IPS-NIHi7 (cell line): Measurements from ENCODE around the gene USP19.

Experiments used
- DNase-seq: peaks from one replicate; pipeline ENCODE4 v3.0.0; 2012; ENCODE audit warnings: mixed read lengths; ENCODE audit errors: extremely low spot score

Gene USP19

DNA sequence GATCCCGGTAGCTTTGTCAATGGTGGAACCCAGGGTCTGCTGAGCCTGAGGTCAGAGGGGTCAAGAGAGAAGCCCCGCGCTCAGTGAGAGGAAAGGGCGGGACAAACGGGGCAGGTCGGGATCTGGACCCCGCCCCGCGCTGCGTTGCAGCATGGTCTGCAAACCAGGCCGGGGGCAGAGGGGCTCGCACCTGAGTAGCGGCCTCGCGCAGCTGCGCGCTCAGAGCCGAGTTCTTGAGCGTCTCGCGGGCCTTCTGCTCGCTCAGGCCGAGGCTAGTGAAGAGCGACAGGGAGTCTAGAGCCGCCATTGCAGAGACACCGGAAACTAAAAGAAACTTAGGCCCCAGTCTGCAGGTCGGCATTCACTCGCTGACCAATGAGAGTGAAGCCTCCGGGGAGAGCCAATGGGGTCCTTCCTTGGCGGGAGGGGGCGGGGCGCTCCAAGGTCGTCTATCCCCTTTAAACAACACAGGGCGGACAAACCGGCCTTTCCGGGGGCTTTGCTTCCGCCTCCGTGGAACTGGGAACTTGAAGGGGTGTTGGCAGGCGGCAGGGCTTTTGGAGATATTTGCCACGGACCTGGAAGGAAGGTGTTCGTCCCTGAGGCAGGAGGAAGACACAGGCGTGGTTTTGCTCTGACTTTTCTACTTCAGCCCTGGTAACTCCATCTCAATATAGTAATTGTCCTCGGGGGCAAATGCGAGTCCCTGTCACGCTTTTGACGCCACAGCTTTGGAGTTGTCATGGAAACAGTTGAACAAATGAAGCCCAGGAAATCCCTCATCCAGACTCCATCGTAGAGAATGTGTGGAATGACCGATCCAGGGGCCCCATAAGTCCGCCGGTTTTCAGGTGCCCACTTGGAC is 16.0 kb downstream of the USP19 start, which contains the start of gene QARS1:
Gene QARS1, minus strand, starts transcription at position 331 of the 865 bp plus-strand sequence. Its CDS starts 24 bp downstream, at position 307.
- DNase-seq, result peak; percentile 99

DNA sequence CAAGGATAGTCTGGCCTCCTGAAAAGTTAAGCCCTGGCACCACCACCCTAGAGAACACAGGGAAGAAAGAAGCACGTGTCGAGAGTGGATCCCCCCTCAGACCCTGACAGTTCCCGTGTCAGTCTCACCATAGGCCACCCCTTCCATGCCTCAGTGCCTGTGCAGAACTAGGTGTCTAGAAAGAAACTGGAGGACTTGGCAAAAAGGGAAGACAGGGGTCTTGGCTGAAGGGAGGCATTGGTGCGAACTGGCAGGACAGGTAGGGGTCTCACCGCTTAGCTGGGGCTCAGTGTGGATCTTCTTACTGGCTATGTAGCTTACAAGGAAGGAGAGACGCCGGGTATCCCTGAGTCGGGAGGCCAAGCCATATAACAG is 16.6 kb downstream of the USP19 start:
- DNase-seq, result no peak

- DNase-seq, result no peak
Measured at GRCh38 chr3:49100046-49100615, 20.5 kb downstream of the USP19 start.

DNA sequence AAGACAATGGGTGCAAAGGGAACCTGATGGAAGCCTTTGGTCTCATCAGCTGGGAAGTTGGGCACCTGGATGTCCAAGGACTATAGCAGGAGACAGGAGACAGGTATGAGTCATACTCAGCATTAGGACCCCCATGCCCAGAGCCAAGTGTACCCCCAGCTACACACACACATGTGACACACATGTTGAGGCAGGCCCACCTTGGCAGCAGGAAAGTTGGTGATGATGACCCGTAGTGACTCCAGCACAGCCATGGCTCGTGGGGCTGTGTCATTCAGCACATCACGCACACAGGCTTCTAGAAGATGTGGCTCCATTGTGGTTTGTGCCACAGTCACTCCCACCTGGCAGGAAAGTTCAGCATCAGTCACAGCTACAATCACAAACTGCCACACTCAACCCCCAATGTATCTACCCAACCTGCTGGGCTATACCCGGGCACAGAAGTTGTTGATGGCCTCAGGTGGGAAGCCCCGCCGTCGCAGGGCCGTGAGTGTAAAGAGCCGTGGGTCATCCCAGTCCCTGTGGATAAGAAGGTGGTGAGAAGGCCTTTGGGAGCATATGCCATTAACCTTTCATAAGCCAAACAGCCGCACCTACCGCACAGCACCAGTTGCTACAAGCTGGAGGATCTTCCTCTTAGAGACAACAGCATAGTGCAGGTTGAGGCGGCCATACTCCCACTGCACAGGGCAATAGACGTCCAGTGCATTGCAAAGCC is 21.6 kb downstream of the USP19 start:
- no peak for DNase-seq

- no peak for DNase-seq
Measured at GRCh38 chr3:49098429-49098828, 22.2 kb downstream of the USP19 start.

GRCh38 chr3:49093853-49094767 is 26.5 kb downstream of the USP19 start, which contains the start of gene QRICH1:
QRICH1 (minus strand) TSS chr3:49094071; CDS start chr3:49077017, 17,054 bp downstream.
- DNase-seq, result peak; percentile 90

GRCh38 chr3:49092938-49093852 is 27.4 kb downstream of the USP19 start:
- peak; percentile 81 for DNase-seq

GRCh38 chr3:49081429-49081828 is 39.2 kb downstream of the USP19 start:
- DNase-seq, result no peak

GRCh38 chr3:49079270-49079669 is 41.4 kb downstream of the USP19 start:
- no peak for DNase-seq

GRCh38 chr3:49076646-49077045 is 44.0 kb downstream of the USP19 start:
- DNase-seq, result no peak

GRCh38 chr3:49076116-49076515 is 44.5 kb downstream of the USP19 start:
- no peak for DNase-seq
